Skeletal muscle satellite cell (primary cell): ENCODE results near the gene AGBL1.

Experiments
- H3K27me3 ChIP-seq: 2 replicates; pipeline ENCODE4 v1.7.0; 2013; ENCODE audit warnings: low read length; ENCODE audit not compliant: control insufficient read depth, insufficient read depth
- H3K36me3 ChIP-seq: 2 replicates; pipeline ENCODE4 v1.7.0; 2013; ENCODE audit warnings: mild to moderate bottlenecking, control low read depth, low read length; ENCODE audit not compliant: insufficient read depth
- H3K4me1 ChIP-seq: 2 replicates; pipeline ENCODE4 v1.7.0; 2013; ENCODE audit warnings: low read length; ENCODE audit not compliant: control insufficient read depth, insufficient read depth
- H3K4me2 ChIP-seq: 2 replicates; pipeline ENCODE4 v1.7.0; 2013; ENCODE audit warnings: mild to moderate bottlenecking, low read length
- H3K4me3 ChIP-seq: 2 replicates; pipeline ENCODE4 v1.7.0; 2013; ENCODE audit warnings: low read length
- H3K9ac ChIP-seq: 2 replicates; pipeline ENCODE4 v1.7.0; 2013; ENCODE audit warnings: mild to moderate bottlenecking, low read depth, low read length, moderate library complexity
- H3K9me3 ChIP-seq: replicated peaks from 2 replicates; pipeline ENCODE4 v1.7.0; 2013; ENCODE audit warnings: mild to moderate bottlenecking, control low read depth, low read length

AGBL1 gene

GRCh38 chr15:86550075-86550474 is 470.4 kb downstream of the AGBL1 start:
- no peaks in the 10 kb centered on the region for H3K9me3 ChIP-seq
- H3K4me2 ChIP-seq, result no peak overlapping the region
- no peak overlapping the region for H3K4me3 ChIP-seq
- H3K9ac ChIP-seq, result no peak overlapping the region
- H3K4me1 ChIP-seq, result no peaks in the 10 kb centered on the region
- H3K36me3 ChIP-seq, result no peaks in the 10 kb centered on the region
- H3K27me3 ChIP-seq, result no peaks in the 10 kb centered on the region

- no peaks in the 10 kb centered on the region for H3K36me3 ChIP-seq
- no peak overlapping the region for H3K4me3 ChIP-seq
- H3K4me2 ChIP-seq, result no peak overlapping the region
- no peaks in the 10 kb centered on the region for H3K9me3 ChIP-seq
- H3K27me3 ChIP-seq, result no peaks in the 10 kb centered on the region
- H3K4me1 ChIP-seq, result no peaks in the 10 kb centered on the region
- H3K9ac ChIP-seq, result no peak overlapping the region
Measured at GRCh38 chr15:86553108-86553507, 473.4 kb downstream of the AGBL1 start.

- Histone ChIP-seq H3K9me3 (no peaks in the 10 kb centered on the region), H3K27me3 (no peaks in the 10 kb centered on the region), H3K4me3 (no peak overlapping the region), H3K4me2 (no peak overlapping the region), H3K9ac (no peak overlapping the region), H3K4me1 (no peaks in the 10 kb centered on the region), H3K36me3 (no peaks in the 10 kb centered on the region)
Measured at GRCh38 chr15:86555098-86555497, 475.4 kb downstream of the AGBL1 start.

- Histone ChIP-seq H3K4me1 (no peaks in the 10 kb centered on the region), H3K4me2 (no peak overlapping the region), H3K4me3 (no peak overlapping the region), H3K9ac (no peak overlapping the region), H3K9me3 (no peaks in the 10 kb centered on the region), H3K27me3 (no peaks in the 10 kb centered on the region), H3K36me3 (no peaks in the 10 kb centered on the region)
Measured at GRCh38 chr15:86555939-86556338, 476.3 kb downstream of the AGBL1 start.

- no peak overlapping the region for H3K4me2 ChIP-seq
- no peaks in the 10 kb centered on the region for H3K36me3 ChIP-seq
- no peak overlapping the region for H3K4me3 ChIP-seq
- H3K9me3 ChIP-seq, result no peaks in the 10 kb centered on the region
- no peaks in the 10 kb centered on the region for H3K4me1 ChIP-seq
- H3K9ac ChIP-seq, result no peak overlapping the region
- no peaks in the 10 kb centered on the region for H3K27me3 ChIP-seq
Measured at GRCh38 chr15:86556396-86557017, 476.8 kb downstream of the AGBL1 start.

GRCh38 chr15:86557018-86557550 is 477.4 kb downstream of the AGBL1 start:
- Histone ChIP-seq H3K9ac (no peak overlapping the region), H3K27me3 (no peaks in the 10 kb centered on the region), H3K36me3 (no peaks in the 10 kb centered on the region), H3K4me1 (no peaks in the 10 kb centered on the region), H3K4me2 (no peak overlapping the region), H3K9me3 (no peaks in the 10 kb centered on the region), H3K4me3 (no peak overlapping the region)

- Histone ChIP-seq H3K9ac (no peak overlapping the region), H3K36me3 (no peaks in the 10 kb centered on the region), H3K4me1 (no peaks in the 10 kb centered on the region), H3K27me3 (no peaks in the 10 kb centered on the region), H3K4me2 (no peak overlapping the region), H3K4me3 (no peak overlapping the region), H3K9me3 (no peaks in the 10 kb centered on the region)
Measured at GRCh38 chr15:86558252-86558651, 478.6 kb downstream of the AGBL1 start.

- Histone ChIP-seq H3K9ac (no peak overlapping the region), H3K36me3 (no peaks in the 10 kb centered on the region), H3K4me3 (no peak overlapping the region), H3K4me2 (no peak overlapping the region), H3K27me3 (no peaks in the 10 kb centered on the region), H3K4me1 (no peaks in the 10 kb centered on the region), H3K9me3 (no peaks in the 10 kb centered on the region)
Measured at GRCh38 chr15:86558686-86559085, 479.0 kb downstream of the AGBL1 start.

- Histone ChIP-seq H3K9ac (no peak overlapping the region), H3K4me2 (no peak overlapping the region), H3K9me3 (no peaks in the 10 kb centered on the region), H3K27me3 (no peaks in the 10 kb centered on the region), H3K4me3 (no peak overlapping the region), H3K4me1 (no peaks in the 10 kb centered on the region), H3K36me3 (no peaks in the 10 kb centered on the region)
Measured at GRCh38 chr15:86568378-86568777, 488.7 kb downstream of the AGBL1 start.

GRCh38 chr15:86570738-86571137 is 491.1 kb downstream of the AGBL1 start:
- H3K27me3 ChIP-seq, result no peaks in the 10 kb centered on the region
- H3K4me1 ChIP-seq, result no peaks in the 10 kb centered on the region
- no peaks in the 10 kb centered on the region for H3K9me3 ChIP-seq
- H3K4me3 ChIP-seq, result no peak overlapping the region
- H3K4me2 ChIP-seq, result no peak overlapping the region
- H3K36me3 ChIP-seq, result no peaks in the 10 kb centered on the region
- H3K9ac ChIP-seq, result no peak overlapping the region

- no peak overlapping the region for H3K4me2 ChIP-seq
- H3K36me3 ChIP-seq, result no peaks in the 10 kb centered on the region
- no peaks in the 10 kb centered on the region for H3K4me1 ChIP-seq
- no peak overlapping the region for H3K4me3 ChIP-seq
- H3K9me3 ChIP-seq, result no peaks in the 10 kb centered on the region
- no peaks in the 10 kb centered on the region for H3K27me3 ChIP-seq
- no peak overlapping the region for H3K9ac ChIP-seq
Measured at GRCh38 chr15:86571873-86572272, 492.2 kb downstream of the AGBL1 start.

- no peak overlapping the region for H3K4me2 ChIP-seq
- H3K27me3 ChIP-seq, result no peaks in the 10 kb centered on the region
- H3K36me3 ChIP-seq, result no peaks in the 10 kb centered on the region
- H3K9ac ChIP-seq, result no peak overlapping the region
- no peak overlapping the region for H3K4me3 ChIP-seq
- H3K4me1 ChIP-seq, result no peaks in the 10 kb centered on the region
- H3K9me3 ChIP-seq, result no peaks in the 10 kb centered on the region
Measured at GRCh38 chr15:86572368-86572841, 492.7 kb downstream of the AGBL1 start.
